HepG2 (cell line): ENCODE data around the gene PIGBOS1. TPM values are rescaled to one million over a fixed set of nuclear protein-coding genes. Genes with fewer than 3 reads are reported as not detected.
A peak's percentile ranks its signal among the peaks of the same experiment; 100 is the strongest.

ENCODE experiments used
- IRX3 ChIP-seq: sonication (generic); formaldehyde crosslinking; IDR thresholded peaks from 2 replicates; pipeline ENCODE4 v1.8.1; 2023; ENCODE audit warnings: mild to moderate bottlenecking, low read depth, missing genetic modification reagents, borderline replicate concordance
- YEATS2 ChIP-seq: sonication (generic); formaldehyde crosslinking; IDR thresholded peaks from 2 replicates; pipeline ENCODE4 v1.4.0; 2020; ENCODE audit warnings: missing genetic modification reagents, borderline replicate concordance
- ZNF10 ChIP-seq: sonication (generic); formaldehyde crosslinking; IDR thresholded peaks from 2 replicates; pipeline ENCODE4 v1.4.0; 2020; ENCODE audit warnings: mild to moderate bottlenecking, low read depth, missing genetic modification reagents, borderline replicate concordance
- ZNF615 ChIP-seq: sonication (generic); formaldehyde crosslinking; IDR thresholded peaks from 2 replicates; pipeline ENCODE4 v1.5.0; 2020; ENCODE audit warnings: mild to moderate bottlenecking, missing genetic modification reagents, borderline replicate concordance
- polyA plus RNA-seq, 8 experiments: library from polyadenylated mRNA; depleted of rRNA in 3 of 8; stranded (reverse) in 7 of 8; unstranded in 1 of 8; fragments of >200 nt; fragmentation: Illumina TruSeq in 4 of 8; extraction: Trizol in 4 of 8; gene quantifications; 2 replicates each; pipeline versions ENCODE4 v1.2.1 to v1.2.3, GENCODE V29; 2011 to 2016; ENCODE audit warnings: low read depth in 4 of 8, missing spikeins in 1 of 8, mixed read lengths in 1 of 8; ENCODE audit not compliant: insufficient read depth in 1 of 8
- total RNA-seq, 5 experiments: library from RNA; depleted of rRNA; stranded (reverse); fragments of >200 nt; fragmentation: Illumina TruSeq; extraction: Trizol; gene quantifications; 2 replicates each; pipeline ENCODE4 v1.2.3, GENCODE V29; 2016; ENCODE audit warnings: low read depth in 1 of 5
- TF ChIP-seq, protein P1 (sequence below), 2 experiments: sonication (generic) in 1 of 2; formaldehyde crosslinking in 1 of 2; IDR thresholded peaks; 2 replicates each; pipeline versions ENCODE4 v1.6.1 to v1.9.0; 2014 to 2022; ENCODE audit warnings: antibody characterized with exemption in 1 of 2, borderline replicate concordance in 1 of 2, inconsistent platforms in 1 of 2, low read depth in 1 of 2, missing genetic modification reagents in 1 of 2
- TF ChIP-seq, protein P2 (sequence below): sonication (generic); formaldehyde crosslinking; IDR thresholded peaks from 2 replicates; pipeline ENCODE4 v1.4.0; 2020; ENCODE audit warnings: missing genetic modification reagents
- TF ChIP-seq, protein P3 (sequence below): sonication (generic); formaldehyde crosslinking; IDR thresholded peaks from 2 replicates; pipeline ENCODE4 v1.5.0; 2020; ENCODE audit warnings: missing genetic modification reagents
- TF ChIP-seq, protein P4 (sequence below): sonication (generic); formaldehyde crosslinking; IDR thresholded peaks from 2 replicates; pipeline ENCODE4 v1.8.1; 2023; ENCODE audit warnings: missing genetic modification reagents, inconsistent platforms, borderline replicate concordance
- TF ChIP-seq, protein P5 (sequence below): sonication (generic); formaldehyde crosslinking; IDR thresholded peaks from 2 replicates; pipeline ENCODE4 v1.4.0; 2020; ENCODE audit warnings: low read depth, mild to moderate bottlenecking, missing genetic modification reagents

PIGBOS1 gene
- total and polyA plus RNA-seq, 2 of the 13 experiments (the other 11 are each of a cell fraction or from before 2014, with no cell fraction given): 14.8 to 22.1 TPM

DNA sequence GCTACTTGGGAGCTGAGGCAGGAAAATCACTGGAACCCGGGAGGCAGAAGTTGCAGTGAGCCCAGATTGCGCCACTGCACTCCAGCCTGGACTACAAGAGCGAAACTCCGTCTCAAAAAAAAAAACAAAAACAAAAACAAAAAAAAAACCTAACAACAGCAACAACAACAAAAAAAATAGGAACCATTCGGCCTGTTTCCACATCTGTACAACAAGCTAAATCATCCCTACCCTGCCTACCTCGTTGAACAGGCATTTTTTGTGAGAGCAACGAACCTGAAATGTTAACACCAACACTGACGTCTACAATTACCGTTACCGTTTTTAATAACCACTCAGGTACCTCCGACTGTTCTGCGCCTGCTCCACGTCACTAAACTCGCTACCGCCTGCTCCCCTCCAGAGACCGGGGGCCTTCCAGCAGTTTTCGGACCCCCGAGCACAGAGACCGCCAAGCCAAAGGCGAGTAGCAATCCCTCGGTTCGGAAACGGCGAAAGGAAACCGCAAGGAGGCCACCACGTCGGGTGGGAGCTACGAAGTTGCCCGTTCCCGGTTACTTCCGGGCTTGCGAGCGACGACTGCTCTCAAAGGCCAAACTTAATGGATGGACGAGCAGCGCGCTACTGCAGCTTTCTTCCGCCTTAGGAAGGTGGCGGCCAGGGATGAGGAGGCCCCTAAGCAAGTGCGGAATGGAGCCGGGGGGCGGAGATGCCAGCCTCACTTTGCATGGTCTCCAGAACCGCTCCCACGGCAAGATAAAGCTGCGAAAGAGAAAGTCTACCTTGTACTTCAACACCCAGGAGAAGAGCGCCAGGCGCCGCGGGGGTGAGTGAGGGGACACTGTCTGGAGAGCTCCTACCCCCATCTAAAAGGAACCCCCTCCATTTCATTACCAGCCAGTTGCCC is at the start of gene PIGBOS1, which contains the start of gene PIGB (continued):
- TF ChIP-seq, protein P1, sequence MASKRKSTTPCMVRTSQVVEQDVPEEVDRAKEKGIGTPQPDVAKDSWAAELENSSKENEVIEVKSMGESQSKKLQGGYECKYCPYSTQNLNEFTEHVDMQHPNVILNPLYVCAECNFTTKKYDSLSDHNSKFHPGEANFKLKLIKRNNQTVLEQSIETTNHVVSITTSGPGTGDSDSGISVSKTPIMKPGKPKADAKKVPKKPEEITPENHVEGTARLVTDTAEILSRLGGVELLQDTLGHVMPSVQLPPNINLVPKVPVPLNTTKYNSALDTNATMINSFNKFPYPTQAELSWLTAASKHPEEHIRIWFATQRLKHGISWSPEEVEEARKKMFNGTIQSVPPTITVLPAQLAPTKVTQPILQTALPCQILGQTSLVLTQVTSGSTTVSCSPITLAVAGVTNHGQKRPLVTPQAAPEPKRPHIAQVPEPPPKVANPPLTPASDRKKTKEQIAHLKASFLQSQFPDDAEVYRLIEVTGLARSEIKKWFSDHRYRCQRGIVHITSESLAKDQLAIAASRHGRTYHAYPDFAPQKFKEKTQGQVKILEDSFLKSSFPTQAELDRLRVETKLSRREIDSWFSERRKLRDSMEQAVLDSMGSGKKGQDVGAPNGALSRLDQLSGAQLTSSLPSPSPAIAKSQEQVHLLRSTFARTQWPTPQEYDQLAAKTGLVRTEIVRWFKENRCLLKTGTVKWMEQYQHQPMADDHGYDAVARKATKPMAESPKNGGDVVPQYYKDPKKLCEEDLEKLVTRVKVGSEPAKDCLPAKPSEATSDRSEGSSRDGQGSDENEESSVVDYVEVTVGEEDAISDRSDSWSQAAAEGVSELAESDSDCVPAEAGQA (IDR thresholded peaks at IDR 0.05; ENCODE audit: low read depth): peak; percentile 70
- TF ChIP-seq, protein P1 (CRISPR knock-in tag; IDR thresholded peaks at IDR 0.05; ENCODE audit: borderline replicate concordance): peak; percentile 51; the same call in 1 of the 2 replicates
- TF ChIP-seq, protein P2, sequence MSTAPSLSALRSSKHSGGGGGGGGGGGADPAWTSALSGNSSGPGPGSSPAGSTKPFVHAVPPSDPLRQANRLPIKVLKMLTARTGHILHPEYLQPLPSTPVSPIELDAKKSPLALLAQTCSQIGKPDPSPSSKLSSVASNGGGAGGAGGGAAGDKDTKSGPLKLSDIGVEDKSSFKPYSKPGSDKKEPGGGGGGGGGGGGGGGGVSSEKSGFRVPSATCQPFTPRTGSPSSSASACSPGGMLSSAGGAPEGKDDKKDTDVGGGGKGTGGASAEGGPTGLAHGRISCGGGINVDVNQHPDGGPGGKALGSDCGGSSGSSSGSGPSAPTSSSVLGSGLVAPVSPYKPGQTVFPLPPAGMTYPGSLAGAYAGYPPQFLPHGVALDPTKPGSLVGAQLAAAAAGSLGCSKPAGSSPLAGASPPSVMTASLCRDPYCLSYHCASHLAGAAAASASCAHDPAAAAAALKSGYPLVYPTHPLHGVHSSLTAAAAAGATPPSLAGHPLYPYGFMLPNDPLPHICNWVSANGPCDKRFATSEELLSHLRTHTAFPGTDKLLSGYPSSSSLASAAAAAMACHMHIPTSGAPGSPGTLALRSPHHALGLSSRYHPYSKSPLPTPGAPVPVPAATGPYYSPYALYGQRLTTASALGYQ (CRISPR knock-in tag): peak; percentile 41; the same call in 1 of the 2 replicates
- TF ChIP-seq YEATS2 (CRISPR knock-in tag) (peak; percentile 93), ZNF615 (CRISPR knock-in tag) (peak; percentile 69; the same call in 1 of the 2 replicates), ZNF10 (CRISPR knock-in tag) (no peak), IRX3 (CRISPR knock-in tag) (no peak)
- TF ChIP-seq, protein P3, sequence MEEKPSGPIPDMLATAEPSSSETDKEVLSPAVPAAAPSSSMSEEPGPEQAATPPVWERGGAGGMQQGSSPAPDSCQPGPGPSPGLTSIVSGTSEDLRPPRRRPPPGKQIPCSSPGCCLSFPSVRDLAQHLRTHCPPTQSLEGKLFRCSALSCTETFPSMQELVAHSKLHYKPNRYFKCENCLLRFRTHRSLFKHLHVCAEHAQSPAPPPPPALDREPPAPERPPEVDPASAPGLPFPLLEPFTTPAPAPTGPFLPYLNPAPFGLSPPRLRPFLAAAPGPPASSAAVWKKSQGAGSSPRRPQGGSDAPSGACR (CRISPR knock-in tag): 0 out of 2 replicates have a peak, but pooled peaks have one; percentile 31
- TF ChIP-seq, protein P4, sequence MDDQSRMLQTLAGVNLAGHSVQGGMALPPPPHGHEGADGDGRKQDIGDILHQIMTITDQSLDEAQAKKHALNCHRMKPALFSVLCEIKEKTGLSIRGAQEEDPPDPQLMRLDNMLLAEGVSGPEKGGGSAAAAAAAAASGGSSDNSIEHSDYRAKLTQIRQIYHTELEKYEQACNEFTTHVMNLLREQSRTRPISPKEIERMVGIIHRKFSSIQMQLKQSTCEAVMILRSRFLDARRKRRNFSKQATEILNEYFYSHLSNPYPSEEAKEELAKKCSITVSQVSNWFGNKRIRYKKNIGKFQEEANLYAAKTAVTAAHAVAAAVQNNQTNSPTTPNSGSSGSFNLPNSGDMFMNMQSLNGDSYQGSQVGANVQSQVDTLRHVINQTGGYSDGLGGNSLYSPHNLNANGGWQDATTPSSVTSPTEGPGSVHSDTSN (CRISPR knock-in tag): no peak
- TF ChIP-seq, protein P5, sequence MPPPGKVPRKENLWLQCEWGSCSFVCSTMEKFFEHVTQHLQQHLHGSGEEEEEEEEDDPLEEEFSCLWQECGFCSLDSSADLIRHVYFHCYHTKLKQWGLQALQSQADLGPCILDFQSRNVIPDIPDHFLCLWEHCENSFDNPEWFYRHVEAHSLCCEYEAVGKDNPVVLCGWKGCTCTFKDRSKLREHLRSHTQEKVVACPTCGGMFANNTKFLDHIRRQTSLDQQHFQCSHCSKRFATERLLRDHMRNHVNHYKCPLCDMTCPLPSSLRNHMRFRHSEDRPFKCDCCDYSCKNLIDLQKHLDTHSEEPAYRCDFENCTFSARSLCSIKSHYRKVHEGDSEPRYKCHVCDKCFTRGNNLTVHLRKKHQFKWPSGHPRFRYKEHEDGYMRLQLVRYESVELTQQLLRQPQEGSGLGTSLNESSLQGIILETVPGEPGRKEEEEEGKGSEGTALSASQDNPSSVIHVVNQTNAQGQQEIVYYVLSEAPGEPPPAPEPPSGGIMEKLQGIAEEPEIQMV (CRISPR knock-in tag): peak; percentile 74; the same call in 1 of the 2 replicates
